HepG2 (cell line): ENCODE results near the gene TRAP1.

Experiments used
- FOXJ3 ChIP-seq: sonication (generic); formaldehyde crosslinking; IDR thresholded peaks from 2 replicates; pipeline ENCODE4 v1.4.0; 2020; ENCODE audit warnings: missing genetic modification reagents, mild to moderate bottlenecking, borderline replicate concordance
- NFIC ChIP-seq: IDR thresholded peaks from 2 replicates; pipeline ENCODE4 v1.6.1; 2012; ENCODE audit warnings: mild to moderate bottlenecking, low read length, inconsistent platforms
- NR3C1 ChIP-seq: sonication (generic); formaldehyde crosslinking; IDR thresholded peaks from 2 replicates; pipeline ENCODE4 v1.4.0; 2020; ENCODE audit warnings: missing genetic modification reagents
- POLR2AphosphoS5 ChIP-seq: IDR thresholded peaks from 2 replicates; pipeline ENCODE4 v1.6.1; 2012; ENCODE audit warnings: low read depth, low read length
- RAD51 ChIP-seq: fragments of 450-650 bp; IDR thresholded peaks from 2 replicates; pipeline ENCODE4 v1.6.1; 2016; ENCODE audit warnings: borderline replicate concordance
- SMC3 ChIP-seq: IDR thresholded peaks from 2 replicates; pipeline ENCODE4 v1.6.1; 2011; ENCODE audit warnings: low read length, improper control_type of control experiment
- SP1 ChIP-seq, 2 experiments: fragments of 450-650 bp in 1 of 2; sonication (generic) in 1 of 2; formaldehyde crosslinking in 1 of 2; IDR thresholded peaks; 2 replicates each; pipeline versions ENCODE4 v1.4.0 to v1.6.1; 2016 to 2020; ENCODE audit warnings: missing genetic modification reagents in 1 of 2
- TAF1 ChIP-seq: sonication (generic); formaldehyde crosslinking; IDR thresholded peaks from 2 replicates; pipeline ENCODE4 v1.4.0; 2020; ENCODE audit warnings: missing genetic modification reagents
- ZFX ChIP-seq: sonication (generic); formaldehyde crosslinking; IDR thresholded peaks from 2 replicates; pipeline ENCODE4 v1.4.0; 2020; ENCODE audit warnings: mild to moderate bottlenecking, low read depth, missing genetic modification reagents, moderate library complexity
- ZNF256 ChIP-seq: sonication (generic); formaldehyde crosslinking; conservative IDR thresholded peaks from 2 replicates; pipeline ENCODE4 v1.4.0; 2020; ENCODE audit warnings: missing genetic modification reagents
- ZNF589 ChIP-seq: sonication (generic); formaldehyde crosslinking; conservative IDR thresholded peaks from 2 replicates; pipeline ENCODE4 v1.8.0; 2022; ENCODE audit warnings: mild to moderate bottlenecking, moderate library complexity, missing genetic modification reagents
- TF ChIP-seq, protein P1 (sequence below): IDR thresholded peaks from 2 replicates; pipeline ENCODE4 v1.6.1; 2012; ENCODE audit warnings: low read length, improper control_type of control experiment
- TF ChIP-seq, protein P2 (sequence below): sonication (generic); formaldehyde crosslinking; IDR thresholded peaks from 2 replicates; pipeline ENCODE4 v1.5.1; 2020; ENCODE audit warnings: mild to moderate bottlenecking, missing genetic modification reagents, borderline replicate concordance

DNA sequence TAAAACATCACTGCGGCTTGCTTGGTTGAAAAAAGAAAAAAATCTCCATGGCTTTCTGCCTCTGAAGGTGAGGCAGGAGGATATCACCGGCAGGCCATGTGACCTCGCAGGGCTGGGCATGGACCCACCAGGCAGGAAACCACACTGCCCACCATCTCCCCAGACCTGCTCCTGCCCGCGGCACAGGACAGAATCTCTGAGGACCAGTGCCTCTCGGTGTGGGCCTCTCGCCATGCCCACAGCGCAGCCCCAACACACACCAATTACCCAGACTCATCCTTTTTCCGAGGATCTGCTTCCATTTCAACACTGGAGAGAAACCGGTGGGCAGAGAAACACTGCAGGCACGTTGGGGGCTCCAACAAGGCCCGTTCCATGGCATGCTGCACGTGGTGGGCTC is 46.6 kb downstream of the TRAP1 start:
- TF ChIP-seq, protein P1, sequence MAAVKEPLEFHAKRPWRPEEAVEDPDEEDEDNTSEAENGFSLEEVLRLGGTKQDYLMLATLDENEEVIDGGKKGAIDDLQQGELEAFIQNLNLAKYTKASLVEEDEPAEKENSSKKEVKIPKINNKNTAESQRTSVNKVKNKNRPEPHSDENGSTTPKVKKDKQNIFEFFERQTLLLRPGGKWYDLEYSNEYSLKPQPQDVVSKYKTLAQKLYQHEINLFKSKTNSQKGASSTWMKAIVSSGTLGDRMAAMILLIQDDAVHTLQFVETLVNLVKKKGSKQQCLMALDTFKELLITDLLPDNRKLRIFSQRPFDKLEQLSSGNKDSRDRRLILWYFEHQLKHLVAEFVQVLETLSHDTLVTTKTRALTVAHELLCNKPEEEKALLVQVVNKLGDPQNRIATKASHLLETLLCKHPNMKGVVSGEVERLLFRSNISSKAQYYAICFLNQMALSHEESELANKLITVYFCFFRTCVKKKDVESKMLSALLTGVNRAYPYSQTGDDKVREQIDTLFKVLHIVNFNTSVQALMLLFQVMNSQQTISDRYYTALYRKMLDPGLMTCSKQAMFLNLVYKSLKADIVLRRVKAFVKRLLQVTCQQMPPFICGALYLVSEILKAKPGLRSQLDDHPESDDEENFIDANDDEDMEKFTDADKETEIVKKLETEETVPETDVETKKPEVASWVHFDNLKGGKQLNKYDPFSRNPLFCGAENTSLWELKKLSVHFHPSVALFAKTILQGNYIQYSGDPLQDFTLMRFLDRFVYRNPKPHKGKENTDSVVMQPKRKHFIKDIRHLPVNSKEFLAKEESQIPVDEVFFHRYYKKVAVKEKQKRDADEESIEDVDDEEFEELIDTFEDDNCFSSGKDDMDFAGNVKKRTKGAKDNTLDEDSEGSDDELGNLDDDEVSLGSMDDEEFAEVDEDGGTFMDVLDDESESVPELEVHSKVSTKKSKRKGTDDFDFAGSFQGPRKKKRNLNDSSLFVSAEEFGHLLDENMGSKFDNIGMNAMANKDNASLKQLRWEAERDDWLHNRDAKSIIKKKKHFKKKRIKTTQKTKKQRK = no peak
- TF ChIP-seq FOXJ3 (no peak), SMC3 (no peak), ZNF589 (CRISPR knock-in tag) (no peak), TAF1 (CRISPR knock-in tag) (no peak), ZNF256 (CRISPR knock-in tag) (no peak), SP1 (IDR thresholded peaks at IDR 0.05) (no peak), SP1 (CRISPR knock-in tag; IDR thresholded peaks at IDR 0.05) (no peak), ZFX (no peak), NR3C1 (CRISPR knock-in tag) (no peak), NFIC (no peak), POLR2AphosphoS5 (no peak), RAD51 (no peak)
- TF ChIP-seq, protein P2, sequence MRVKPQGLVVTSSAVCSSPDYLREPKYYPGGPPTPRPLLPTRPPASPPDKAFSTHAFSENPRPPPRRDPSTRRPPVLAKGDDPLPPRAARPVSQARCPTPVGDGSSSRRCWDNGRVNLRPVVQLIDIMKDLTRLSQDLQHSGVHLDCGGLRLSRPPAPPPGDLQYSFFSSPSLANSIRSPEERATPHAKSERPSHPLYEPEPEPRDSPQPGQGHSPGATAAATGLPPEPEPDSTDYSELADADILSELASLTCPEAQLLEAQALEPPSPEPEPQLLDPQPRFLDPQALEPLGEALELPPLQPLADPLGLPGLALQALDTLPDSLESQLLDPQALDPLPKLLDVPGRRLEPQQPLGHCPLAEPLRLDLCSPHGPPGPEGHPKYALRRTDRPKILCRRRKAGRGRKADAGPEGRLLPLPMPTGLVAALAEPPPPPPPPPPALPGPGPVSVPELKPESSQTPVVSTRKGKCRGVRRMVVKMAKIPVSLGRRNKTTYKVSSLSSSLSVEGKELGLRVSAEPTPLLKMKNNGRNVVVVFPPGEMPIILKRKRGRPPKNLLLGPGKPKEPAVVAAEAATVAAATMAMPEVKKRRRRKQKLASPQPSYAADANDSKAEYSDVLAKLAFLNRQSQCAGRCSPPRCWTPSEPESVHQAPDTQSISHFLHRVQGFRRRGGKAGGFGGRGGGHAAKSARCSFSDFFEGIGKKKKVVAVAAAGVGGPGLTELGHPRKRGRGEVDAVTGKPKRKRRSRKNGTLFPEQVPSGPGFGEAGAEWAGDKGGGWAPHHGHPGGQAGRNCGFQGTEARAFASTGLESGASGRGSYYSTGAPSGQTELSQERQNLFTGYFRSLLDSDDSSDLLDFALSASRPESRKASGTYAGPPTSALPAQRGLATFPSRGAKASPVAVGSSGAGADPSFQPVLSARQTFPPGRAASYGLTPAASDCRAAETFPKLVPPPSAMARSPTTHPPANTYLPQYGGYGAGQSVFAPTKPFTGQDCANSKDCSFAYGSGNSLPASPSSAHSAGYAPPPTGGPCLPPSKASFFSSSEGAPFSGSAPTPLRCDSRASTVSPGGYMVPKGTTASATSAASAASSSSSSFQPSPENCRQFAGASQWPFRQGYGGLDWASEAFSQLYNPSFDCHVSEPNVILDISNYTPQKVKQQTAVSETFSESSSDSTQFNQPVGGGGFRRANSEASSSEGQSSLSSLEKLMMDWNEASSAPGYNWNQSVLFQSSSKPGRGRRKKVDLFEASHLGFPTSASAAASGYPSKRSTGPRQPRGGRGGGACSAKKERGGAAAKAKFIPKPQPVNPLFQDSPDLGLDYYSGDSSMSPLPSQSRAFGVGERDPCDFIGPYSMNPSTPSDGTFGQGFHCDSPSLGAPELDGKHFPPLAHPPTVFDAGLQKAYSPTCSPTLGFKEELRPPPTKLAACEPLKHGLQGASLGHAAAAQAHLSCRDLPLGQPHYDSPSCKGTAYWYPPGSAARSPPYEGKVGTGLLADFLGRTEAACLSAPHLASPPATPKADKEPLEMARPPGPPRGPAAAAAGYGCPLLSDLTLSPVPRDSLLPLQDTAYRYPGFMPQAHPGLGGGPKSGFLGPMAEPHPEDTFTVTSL (CRISPR knock-in tag) = no peak
